ENCODE data around the gene MED1. TPM values are rescaled to one million over a fixed set of nuclear protein-coding genes. Genes with fewer than 3 reads are reported as not detected.
"Not testable (repeated sequence)": the region's sequence is repeated elsewhere in the genome, so short reads cannot be mapped to it uniquely, and the experiment has no call there.

The MED1 gene
- polyA plus RNA-seq, 3 donors from 2014 or later = 8.6 to 27.2 (median 12.0) TPM

GRCh38 chr17:39367805-39368204 is 83.3 kb downstream of the MED1 start:
- H3K27me3 Mint-ChIP-seq (ENCODE audit: low read depth in 3 of 3); H3K27ac Mint-ChIP-seq: not testable (repeated sequence)

GRCh38 chr17:39365872-39366271 is 85.2 kb downstream of the MED1 start:
- Mint-ChIP-seq H3K9me3 (no peaks in the 10 kb centered on the region), H3K4me1 (peaks cover 10 to 11% of the 10 kb centered on the region in 2 donors), H3K27me3 (ENCODE audit: low read depth in 3 of 3) (peaks cover 0 to 2% (median 0%) of the 10 kb centered on the region in 3 donors), H3K27ac (no peak overlapping the region), H3K4me3 (no peak overlapping the region), H3K36me3 (no peaks in the 10 kb centered on the region)
- no peak for DNase-seq

More at GRCh38 chr17:39367805-39368204, 83.3 kb downstream of the MED1 start:
- H3K9me3 Mint-ChIP-seq, H3K36me3 Mint-ChIP-seq, H3K4me3 Mint-ChIP-seq, H3K4me1 Mint-ChIP-seq, DNase-seq: not testable (repeated sequence)

DNA sequence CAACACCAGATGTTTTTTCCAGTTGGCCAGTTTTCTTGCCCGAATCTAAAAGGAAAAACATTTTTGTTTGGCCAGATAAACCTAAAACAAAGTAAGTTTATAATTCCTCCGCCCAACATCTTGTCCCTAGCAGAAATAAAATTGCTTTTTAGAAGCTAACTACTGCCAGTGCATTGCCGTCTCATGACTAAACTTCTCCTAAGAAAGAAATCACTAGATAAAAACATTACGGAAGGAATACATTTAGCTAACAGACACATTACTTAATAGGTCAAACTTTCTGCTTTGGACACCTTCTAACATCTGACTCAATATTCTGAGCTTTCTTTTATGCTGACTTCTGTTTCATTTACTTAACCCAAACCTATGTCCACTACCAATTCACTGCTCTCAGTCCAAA is 85.8 kb downstream of the MED1 start:
- peaks cover 12 to 15% of the 10 kb centered on the region in 2 donors for H3K4me1 Mint-ChIP-seq
- H3K36me3 Mint-ChIP-seq = no peaks in the 10 kb centered on the region
- peaks cover 0 to 2% (median 0%) of the 10 kb centered on the region in 3 donors for H3K27me3 Mint-ChIP-seq (ENCODE audit: low read depth in 3 of 3)
- no peak for DNase-seq
- no peak overlapping the region for H3K4me3 Mint-ChIP-seq
- H3K9me3 Mint-ChIP-seq = no peaks in the 10 kb centered on the region
- no peak overlapping the region for H3K27ac Mint-ChIP-seq

DNA sequence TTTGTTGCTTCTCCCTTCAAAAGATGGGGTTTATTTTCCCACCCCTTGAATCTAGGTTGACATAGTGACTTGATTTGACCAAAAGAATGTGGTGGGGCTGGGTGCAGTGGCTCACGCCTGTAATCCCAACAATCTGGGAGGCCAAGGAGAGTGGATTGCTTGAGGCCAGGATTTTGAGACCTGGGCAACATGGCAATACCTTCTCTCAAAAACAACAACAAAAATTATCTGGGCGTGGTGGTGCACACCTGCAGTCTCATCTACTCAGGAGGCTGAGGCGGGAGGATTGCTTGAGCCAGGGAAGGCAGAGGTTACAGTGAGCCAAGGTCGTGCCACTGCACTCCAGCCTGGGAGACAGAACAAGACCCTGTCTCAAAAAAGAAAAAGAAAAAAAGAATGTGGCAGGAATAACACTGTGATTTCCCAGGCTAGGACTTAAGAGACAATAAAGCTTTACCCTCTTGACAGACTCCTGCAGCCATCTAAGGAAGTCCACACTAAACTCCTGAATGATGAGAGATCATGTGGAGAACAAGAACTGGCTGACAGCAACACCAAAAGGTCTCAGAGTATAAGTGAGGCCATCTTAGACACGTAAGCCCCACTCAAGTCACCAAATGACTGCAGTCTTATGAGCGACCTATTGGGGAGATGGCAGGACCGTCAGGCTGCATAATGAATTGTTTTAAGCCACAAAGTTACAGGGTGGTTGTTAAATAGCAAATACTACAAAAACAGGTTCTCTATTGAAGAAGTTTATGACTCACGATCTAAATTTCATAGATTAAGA is 86.6 kb downstream of the MED1 start:
- Mint-ChIP-seq H3K36me3 (no peaks in the 10 kb centered on the region), H3K27ac (peak overlapping the region in 1 of 6 donors; percentile 42), H3K4me3 (no peak overlapping the region), H3K27me3 (ENCODE audit: low read depth in 3 of 3) (peaks cover 0 to 2% (median 0%) of the 10 kb centered on the region in 3 donors), H3K9me3 (no peaks in the 10 kb centered on the region), H3K4me1 (peaks cover 12 to 15% of the 10 kb centered on the region in 2 donors)
- DNase-seq = no peak

- peak overlapping the region in 2 of 6 donors; percentile 2 to 10 for H3K27ac Mint-ChIP-seq
- no peaks in the 10 kb centered on the region for H3K36me3 Mint-ChIP-seq
- H3K4me1 Mint-ChIP-seq = peaks cover 13 to 15% of the 10 kb centered on the region in 2 donors
- DNase-seq = no peak
- peaks cover 0 to 2% (median 0%) of the 10 kb centered on the region in 3 donors for H3K27me3 Mint-ChIP-seq (ENCODE audit: low read depth in 3 of 3)
- no peak overlapping the region for H3K4me3 Mint-ChIP-seq
- H3K9me3 Mint-ChIP-seq = no peaks in the 10 kb centered on the region
Measured at GRCh38 chr17:39361064-39361463, 90.0 kb downstream of the MED1 start.

GRCh38 chr17:39360537-39360936 is 90.5 kb downstream of the MED1 start:
- Mint-ChIP-seq H3K9me3 (no peaks in the 10 kb centered on the region), H3K36me3 (no peaks in the 10 kb centered on the region), H3K27me3 (ENCODE audit: low read depth in 3 of 3) (peaks cover 0 to 2% (median 0%) of the 10 kb centered on the region in 3 donors), H3K4me1 (peaks cover 13 to 15% of the 10 kb centered on the region in 2 donors), H3K27ac (no peak overlapping the region), H3K4me3 (no peak overlapping the region)
- DNase-seq = no peak

DNA sequence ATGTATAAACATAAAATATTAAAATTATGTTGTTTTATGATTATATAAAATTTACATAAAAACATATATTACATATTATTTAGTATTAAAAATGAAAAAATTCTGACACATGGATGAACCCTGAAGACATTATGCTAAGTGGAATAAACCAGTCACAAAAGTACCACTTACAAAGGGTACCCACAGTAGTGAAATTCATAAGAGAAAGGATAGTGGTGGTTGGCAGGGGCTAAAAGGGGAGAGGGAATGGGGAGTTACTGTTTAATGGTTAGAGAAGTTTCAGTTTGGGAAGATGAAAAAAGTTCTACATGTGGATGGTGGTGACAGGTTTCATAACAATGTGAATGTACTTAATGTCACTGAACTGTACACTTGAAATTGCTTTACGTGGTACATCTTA is 91.1 kb downstream of the MED1 start:
- no peak for DNase-seq
- peaks cover 9 to 10% of the 10 kb centered on the region in 2 donors for H3K4me1 Mint-ChIP-seq
- H3K36me3 Mint-ChIP-seq = no peaks in the 10 kb centered on the region
- no peak overlapping the region for H3K27ac Mint-ChIP-seq
- peaks cover 0 to 2% (median 0%) of the 10 kb centered on the region in 3 donors for H3K27me3 Mint-ChIP-seq (ENCODE audit: low read depth in 3 of 3)
- no peaks in the 10 kb centered on the region for H3K9me3 Mint-ChIP-seq
- no peak overlapping the region for H3K4me3 Mint-ChIP-seq

DNA sequence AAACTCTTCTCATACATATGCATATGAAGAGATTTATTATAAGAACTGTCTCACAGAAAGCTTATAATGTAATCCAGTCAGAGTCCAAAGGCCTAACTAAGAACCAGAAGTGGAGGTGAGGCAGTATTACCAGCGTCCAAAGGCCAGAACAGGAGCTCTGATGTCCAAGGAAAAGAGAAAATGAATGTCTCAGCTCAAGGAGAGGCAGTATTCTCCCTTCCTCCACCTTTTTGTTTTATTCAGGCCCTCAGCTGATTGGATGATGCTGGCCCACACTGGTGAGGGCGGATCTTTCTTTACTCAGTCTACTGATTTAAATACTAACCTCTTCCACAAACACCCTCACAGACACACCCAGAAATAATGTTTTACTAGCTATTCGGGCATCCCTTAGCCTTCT is 93.1 kb downstream of the MED1 start:
- H3K27ac Mint-ChIP-seq = no peak overlapping the region
- H3K36me3 Mint-ChIP-seq = no peaks in the 10 kb centered on the region
- no peaks in the 10 kb centered on the region for H3K27me3 Mint-ChIP-seq (ENCODE audit: low read depth in 3 of 3)
- no peaks in the 10 kb centered on the region for H3K9me3 Mint-ChIP-seq
- H3K4me3 Mint-ChIP-seq = no peak overlapping the region
- no peak for DNase-seq
- peaks cover 14 to 18% of the 10 kb centered on the region in 2 donors for H3K4me1 Mint-ChIP-seq

DNA sequence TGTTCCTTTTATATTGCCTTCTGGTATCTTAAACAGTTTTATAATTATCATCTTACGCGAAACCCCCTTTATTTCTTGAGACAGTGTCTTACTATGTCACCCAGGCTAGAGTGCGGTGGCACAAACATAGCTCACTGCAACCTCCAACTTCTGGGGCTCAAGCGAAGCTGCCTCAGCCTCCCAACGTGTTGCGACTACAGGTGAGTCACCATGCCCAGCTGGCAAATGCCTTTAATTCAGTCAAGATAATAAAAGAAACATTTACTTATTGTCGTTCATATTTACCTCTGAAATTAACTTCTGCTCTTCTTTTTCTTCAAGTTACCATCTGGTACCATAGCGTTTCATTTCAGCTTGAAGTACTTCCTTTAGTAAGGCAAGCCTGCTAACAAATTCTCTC is 93.6 kb downstream of the MED1 start:
- DNase-seq = no peak
- Mint-ChIP-seq H3K27me3 (ENCODE audit: low read depth in 3 of 3) (no peaks in the 10 kb centered on the region), H3K27ac (no peak overlapping the region), H3K36me3 (no peaks in the 10 kb centered on the region), H3K4me1 (peaks cover 19 to 23% of the 10 kb centered on the region in 2 donors), H3K4me3 (no peak overlapping the region), H3K9me3 (no peaks in the 10 kb centered on the region)

Other genes starting within 250 kb of the MED1 start
- not detected for gene STAC2, start 225.3 kb downstream of the MED1 start, polyA plus RNA-seq
- 1 to 10 TPM in 2 of 3 donors, under 1 TPM in 1; 0.55 to 4.9 (median 2.4) TPM for gene FBXL20, start 49.6 kb downstream of the MED1 start, polyA plus RNA-seq
- 1 to 10 TPM in 2 of 3 donors, under 1 TPM in 1; 0.12 to 5.9 (median 1.7) TPM for gene CDK12, start 10.2 kb upstream of the MED1 start, polyA plus RNA-seq
- not detected for gene NEUROD2, start 156.7 kb upstream of the MED1 start, polyA plus RNA-seq
- gene PPP1R1B, start 175.7 kb upstream of the MED1 start, polyA plus RNA-seq = not detected
- 10 to 100 TPM; 45.1 to 88.6 (median 78.5) TPM for gene STARD3, start 185.9 kb upstream of the MED1 start, polyA plus RNA-seq
- not detected for gene TCAP, start 214.1 kb upstream of the MED1 start, polyA plus RNA-seq
- 1 to 10 TPM in 2 of 3 donors, not detected in 1; 1.4 to 1.6 TPM for gene PNMT, start 217.2 kb upstream of the MED1 start, polyA plus RNA-seq
- gene PGAP3, start 236.8 kb upstream of the MED1 start, polyA plus RNA-seq = 10 to 100 TPM; 24.0 to 47.1 (median 37.8) TPM
- gene ERBB2, start 248.8 kb upstream of the MED1 start, polyA plus RNA-seq = 10 to 100 TPM; 14.5 to 49.2 (median 25.2) TPM

Data from immature natural killer cell (primary cell).